ENCODE results near the gene PRAMEF12. TPM values are rescaled to one million over a fixed set of nuclear protein-coding genes. Genes with fewer than 3 reads are reported as not detected.

The PRAMEF12 gene
- total RNA-seq (ENCODE audit: low replicate concordance) = not detected in 2 replicates

DNA sequence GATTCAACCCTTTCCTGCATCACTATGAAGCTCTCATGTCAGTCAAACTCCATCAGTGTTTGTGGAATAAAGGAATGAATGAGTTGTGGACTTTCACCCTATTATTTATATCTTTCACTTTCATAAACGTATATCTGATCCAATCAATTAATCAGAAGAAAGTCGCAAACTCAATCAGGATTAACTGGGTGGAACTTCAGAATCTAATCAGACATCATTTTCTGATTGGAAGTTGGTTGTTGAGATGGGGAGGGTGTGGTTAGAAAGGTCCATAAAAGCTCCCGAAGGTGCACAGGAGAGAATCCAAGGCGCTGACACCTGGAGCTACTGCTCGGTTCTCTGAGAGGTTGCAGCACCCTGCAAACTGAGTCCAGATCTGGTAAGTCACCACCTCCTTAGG, at the start of gene PRAMEF12:
Gene PRAMEF12 (plus strand): TSS at position 301 of the 400 bp plus-strand sequence. CDS start 1,130 bp downstream, outside the sequence.

DNA sequence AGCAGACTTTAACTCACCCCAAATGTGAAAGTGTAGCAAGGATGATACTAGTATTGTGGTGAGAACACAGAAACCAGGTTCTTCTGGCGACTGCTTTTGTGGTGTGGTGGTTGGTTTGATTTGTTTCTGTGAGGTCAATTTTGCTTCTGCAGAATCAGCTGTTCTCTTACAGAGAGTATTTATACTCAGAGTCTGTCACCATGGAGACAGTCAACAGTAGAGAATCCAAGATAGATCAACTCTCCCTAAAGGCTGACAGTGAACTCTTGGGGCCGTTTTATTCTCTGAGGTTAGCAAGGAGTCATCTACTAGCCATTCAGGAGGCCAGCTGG, 27.6 kb upstream of the PRAMEF12 start, which contains the start of gene CFAP107:
Gene CFAP107 (plus strand): TSS at position 209 of the 332 bp plus-strand sequence. CDS start 231 bp downstream, outside the sequence.

DNA sequence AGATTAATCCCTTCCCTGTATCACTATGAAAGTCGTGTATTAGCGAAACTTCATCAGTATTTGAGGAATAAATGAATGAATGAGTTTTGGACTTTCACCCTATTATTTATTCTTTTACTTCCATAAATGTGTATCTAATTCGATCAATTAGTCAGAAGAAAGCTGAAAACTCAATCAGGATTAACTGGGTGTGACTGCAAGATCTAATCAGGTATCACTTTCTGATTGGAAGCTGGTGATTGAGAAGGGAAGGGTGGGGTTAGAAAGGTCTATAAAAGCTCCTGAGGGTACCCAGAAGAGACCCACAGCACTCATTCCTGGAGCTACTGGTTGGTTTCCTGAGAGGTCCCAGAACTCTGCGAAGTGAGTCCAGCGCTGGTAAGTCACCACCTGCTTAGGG, 17.6 kb downstream of the PRAMEF12 start, which contains the start of gene PRAMEF1:
Gene PRAMEF1 (plus strand): TSS at position 301 of the 400 bp plus-strand sequence. CDS start 1,831 bp downstream, outside the sequence.

Other genes starting within 250 kb of the PRAMEF12 start
- gene DHRS3, start 155.5 kb upstream of the PRAMEF12 start, total RNA-seq (ENCODE audit: low replicate concordance) = 31.7 and 446 TPM in 2 replicates
- not detected in 2 replicates for gene AADACL4, start 129.7 kb upstream of the PRAMEF12 start, total RNA-seq (ENCODE audit: low replicate concordance)
- not detected in 2 replicates for gene AADACL3, start 57.6 kb upstream of the PRAMEF12 start, total RNA-seq (ENCODE audit: low replicate concordance)
- gene CFAP107, start 27.5 kb upstream of the PRAMEF12 start, total RNA-seq (ENCODE audit: low replicate concordance) = not detected in 2 replicates
- gene PRAMEF1, start 17.7 kb downstream of the PRAMEF12 start, total RNA-seq (ENCODE audit: low replicate concordance) = not detected in 2 replicates
- gene PRAMEF11, start 57.7 kb downstream of the PRAMEF12 start, total RNA-seq (ENCODE audit: low replicate concordance) = not detected in 2 replicates
- not detected in 2 replicates for gene HNRNPCL1, start 75.0 kb downstream of the PRAMEF12 start, total RNA-seq (ENCODE audit: low replicate concordance)
- gene PRAMEF2, start 83.3 kb downstream of the PRAMEF12 start, total RNA-seq (ENCODE audit: low replicate concordance) = not detected in 2 replicates
- not detected in 2 replicates for gene PRAMEF4, start 112.5 kb downstream of the PRAMEF12 start, total RNA-seq (ENCODE audit: low replicate concordance)
- not detected in 2 replicates for gene PRAMEF10, start 124.5 kb downstream of the PRAMEF12 start, total RNA-seq (ENCODE audit: low replicate concordance)
- not detected in 2 replicates for gene PRAMEF7, start 142.9 kb downstream of the PRAMEF12 start, total RNA-seq (ENCODE audit: low replicate concordance)
- not detected in 2 replicates for gene PRAMEF6, start 173.8 kb downstream of the PRAMEF12 start, total RNA-seq (ENCODE audit: low replicate concordance)